Measurements from ENCODE around the gene CLTA. TPM values are rescaled to one million over a fixed set of nuclear protein-coding genes. Genes with fewer than 3 reads are reported as not detected.

The CLTA gene
- total and polyA plus RNA-seq, 2 donors from 2014 or later, result 205 to 331 TPM

DNA sequence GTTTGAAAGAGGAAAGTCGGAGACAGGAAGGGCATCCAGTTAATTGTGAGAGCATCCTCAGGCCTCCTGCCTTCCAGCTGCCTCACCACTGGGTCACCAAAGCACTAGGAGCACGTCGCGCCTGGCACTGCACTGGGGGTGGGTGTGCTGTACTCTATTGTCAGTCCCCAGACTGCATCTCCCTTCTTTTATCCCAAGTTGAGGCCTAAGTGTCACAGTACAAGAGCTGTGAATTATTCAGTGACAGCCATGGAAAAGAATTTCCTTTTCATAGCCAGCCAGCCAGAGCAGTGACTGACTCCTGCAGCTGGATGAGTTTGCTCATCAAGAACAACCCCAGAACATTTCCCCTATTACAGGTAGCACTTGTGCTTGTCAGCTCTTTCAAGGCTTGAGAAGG lies 16.3 kb downstream of the CLTA start:
- intact Hi-C loops (cut with DNase I), result no loop called here
- Histone ChIP-seq H3K9ac (ENCODE audit: low read length in 3 of 3) (peak overlapping the region in 2 of 3 donors; percentile 10 to 28), H3K36me3 (ENCODE audit: control insufficient read depth in 2 of 3, insufficient read depth in 3 of 3, low read length in 3 of 3) (peaks cover 12 to 83% (median 64%) of the 10 kb centered on the region in 3 donors), H3K9me3 (ENCODE audit: control insufficient read depth in 2 of 3, insufficient read depth in 1 of 3, low read length in 3 of 3) (no peaks in the 10 kb centered on the region), H3K4me3 (ENCODE audit: low read length in 3 of 3) (no peak overlapping the region), H3K27me3 (ENCODE audit: control insufficient read depth, insufficient read depth, low read length) (no peaks in the 10 kb centered on the region), H3K27ac (ENCODE audit: low read depth in 2 of 2, low read length in 2 of 2) (peak overlapping the region; percentile 33 to 70), H3K4me1 (ENCODE audit: control insufficient read depth in 2 of 3, insufficient read depth in 2 of 3, low read depth in 1 of 3, low read length in 3 of 3) (peaks cover 0 to 22% (median 21%) of the 10 kb centered on the region in 3 donors)
- FAIRE-seq (no peak), DNase-seq (no peak)
- TF ChIP-seq, protein P1, sequence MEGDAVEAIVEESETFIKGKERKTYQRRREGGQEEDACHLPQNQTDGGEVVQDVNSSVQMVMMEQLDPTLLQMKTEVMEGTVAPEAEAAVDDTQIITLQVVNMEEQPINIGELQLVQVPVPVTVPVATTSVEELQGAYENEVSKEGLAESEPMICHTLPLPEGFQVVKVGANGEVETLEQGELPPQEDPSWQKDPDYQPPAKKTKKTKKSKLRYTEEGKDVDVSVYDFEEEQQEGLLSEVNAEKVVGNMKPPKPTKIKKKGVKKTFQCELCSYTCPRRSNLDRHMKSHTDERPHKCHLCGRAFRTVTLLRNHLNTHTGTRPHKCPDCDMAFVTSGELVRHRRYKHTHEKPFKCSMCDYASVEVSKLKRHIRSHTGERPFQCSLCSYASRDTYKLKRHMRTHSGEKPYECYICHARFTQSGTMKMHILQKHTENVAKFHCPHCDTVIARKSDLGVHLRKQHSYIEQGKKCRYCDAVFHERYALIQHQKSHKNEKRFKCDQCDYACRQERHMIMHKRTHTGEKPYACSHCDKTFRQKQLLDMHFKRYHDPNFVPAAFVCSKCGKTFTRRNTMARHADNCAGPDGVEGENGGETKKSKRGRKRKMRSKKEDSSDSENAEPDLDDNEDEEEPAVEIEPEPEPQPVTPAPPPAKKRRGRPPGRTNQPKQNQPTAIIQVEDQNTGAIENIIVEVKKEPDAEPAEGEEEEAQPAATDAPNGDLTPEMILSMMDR (IDR thresholded peaks at IDR 0.05; ENCODE audit: borderline replicate concordance, extremely low read depth, insufficient read depth), result no peak

DNA sequence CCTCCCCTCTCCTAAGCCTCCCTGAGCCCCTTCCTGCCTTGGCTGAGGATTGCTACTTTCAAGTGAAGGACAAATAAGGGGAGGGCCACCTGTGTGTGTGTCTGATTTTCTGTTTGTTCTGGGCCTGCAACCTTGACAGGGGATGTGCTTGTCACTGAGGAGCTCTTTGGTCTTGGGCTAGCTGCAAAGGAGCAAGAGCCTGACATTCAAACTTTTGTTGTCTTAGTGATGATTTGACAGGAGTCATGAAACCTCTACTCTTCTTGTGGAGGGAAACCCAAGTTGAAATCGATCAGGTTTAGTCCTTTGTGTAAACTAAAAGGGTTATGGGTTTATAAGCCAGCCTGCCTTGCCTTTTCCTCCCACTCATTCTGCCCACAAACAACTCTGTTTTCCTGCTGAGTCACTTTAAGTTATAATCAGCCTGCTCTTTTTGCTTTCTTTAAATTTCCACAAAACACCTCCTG lies 16.9 kb downstream of the CLTA start:
- Histone ChIP-seq H3K27me3 (ENCODE audit: control insufficient read depth, insufficient read depth, low read length) (no peaks in the 10 kb centered on the region), H3K4me3 (ENCODE audit: low read length in 3 of 3) (no peak overlapping the region), H3K36me3 (ENCODE audit: control insufficient read depth in 2 of 3, insufficient read depth in 3 of 3, low read length in 3 of 3) (peaks cover 12 to 83% (median 62%) of the 10 kb centered on the region in 3 donors), H3K4me1 (ENCODE audit: control insufficient read depth in 2 of 3, insufficient read depth in 2 of 3, low read depth in 1 of 3, low read length in 3 of 3) (peaks cover 0 to 22% (median 21%) of the 10 kb centered on the region in 3 donors), H3K27ac (ENCODE audit: low read depth in 2 of 2, low read length in 2 of 2) (peak overlapping the region; percentile 33 to 70), H3K9ac (ENCODE audit: low read length in 3 of 3) (peak overlapping the region in 1 of 3 donors; percentile 28), H3K9me3 (ENCODE audit: control insufficient read depth in 2 of 3, insufficient read depth in 1 of 3, low read length in 3 of 3) (no peaks in the 10 kb centered on the region)
- TF ChIP-seq, protein P1 (IDR thresholded peaks at IDR 0.05; ENCODE audit: borderline replicate concordance, extremely low read depth, insufficient read depth), result no peak
- no peak for DNase-seq
- intact Hi-C loops (cut with DNase I), result no loop called here
- FAIRE-seq, result no peak

DNA sequence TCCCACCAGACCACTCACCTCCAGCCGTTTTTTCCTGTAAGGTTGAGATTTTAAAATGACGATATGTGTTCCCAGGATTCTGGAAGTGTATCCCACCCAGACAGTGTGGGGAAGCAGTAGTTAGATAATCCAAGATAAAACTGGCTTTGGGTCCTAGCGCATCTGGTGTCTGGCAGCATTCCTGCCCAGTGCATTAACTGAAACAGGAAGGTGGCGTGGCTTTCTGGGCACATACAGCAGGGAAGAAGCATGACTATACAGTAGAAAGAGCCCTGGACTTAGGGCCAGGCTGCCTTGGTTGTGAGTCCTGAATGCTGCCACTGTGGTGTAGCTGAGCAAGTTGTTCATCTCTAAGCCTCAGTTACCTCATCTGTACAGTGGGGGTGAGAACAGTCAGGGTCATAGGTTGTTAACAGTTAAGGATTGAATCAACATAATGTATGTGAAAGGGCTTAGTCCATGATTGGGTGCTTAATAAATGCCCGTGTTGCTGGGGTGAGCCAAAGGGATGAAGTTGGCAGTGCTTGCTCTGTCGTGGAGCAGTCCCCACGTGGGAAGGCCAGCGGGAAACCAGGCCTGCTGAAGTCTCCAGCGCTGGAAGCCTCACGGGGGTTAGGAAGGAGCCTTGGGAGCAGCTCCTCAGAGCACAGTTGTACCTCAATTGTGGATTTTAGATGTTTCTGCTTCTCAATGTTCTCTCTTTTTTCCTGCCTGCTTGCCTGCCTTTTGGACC lies 18.0 kb downstream of the CLTA start:
- intact Hi-C loops (cut with DNase I), result no loop called here
- no peak for DNase-seq
- TF ChIP-seq, protein P1 (IDR thresholded peaks at IDR 0.05; ENCODE audit: borderline replicate concordance, extremely low read depth, insufficient read depth), result no peak
- Histone ChIP-seq H3K36me3 (ENCODE audit: control insufficient read depth in 2 of 3, insufficient read depth in 3 of 3, low read length in 3 of 3) (peaks cover 11 to 77% (median 56%) of the 10 kb centered on the region in 3 donors), H3K27ac (ENCODE audit: low read depth in 2 of 2, low read length in 2 of 2) (peak overlapping the region in 1 of 2 donors; percentile 62), H3K9me3 (ENCODE audit: control insufficient read depth in 2 of 3, insufficient read depth in 1 of 3, low read length in 3 of 3) (no peaks in the 10 kb centered on the region), H3K4me3 (ENCODE audit: low read length in 3 of 3) (no peak overlapping the region), H3K9ac (ENCODE audit: low read length in 3 of 3) (peak overlapping the region in 1 of 3 donors; percentile 17), H3K27me3 (ENCODE audit: control insufficient read depth, insufficient read depth, low read length) (no peaks in the 10 kb centered on the region), H3K4me1 (ENCODE audit: control insufficient read depth in 2 of 3, insufficient read depth in 2 of 3, low read depth in 1 of 3, low read length in 3 of 3) (peaks cover 0 to 22% (median 21%) of the 10 kb centered on the region in 3 donors)
- FAIRE-seq, result no peak

Measured in kidney (tissue), 14 donors.